ENCODE results near the gene KIAA1614. TPM values are rescaled to one million over a fixed set of nuclear protein-coding genes. Genes with fewer than 3 reads are reported as not detected.

KIAA1614 gene
- total RNA-seq, 1 donor from 2014 or later: 9.1 TPM

DNA sequence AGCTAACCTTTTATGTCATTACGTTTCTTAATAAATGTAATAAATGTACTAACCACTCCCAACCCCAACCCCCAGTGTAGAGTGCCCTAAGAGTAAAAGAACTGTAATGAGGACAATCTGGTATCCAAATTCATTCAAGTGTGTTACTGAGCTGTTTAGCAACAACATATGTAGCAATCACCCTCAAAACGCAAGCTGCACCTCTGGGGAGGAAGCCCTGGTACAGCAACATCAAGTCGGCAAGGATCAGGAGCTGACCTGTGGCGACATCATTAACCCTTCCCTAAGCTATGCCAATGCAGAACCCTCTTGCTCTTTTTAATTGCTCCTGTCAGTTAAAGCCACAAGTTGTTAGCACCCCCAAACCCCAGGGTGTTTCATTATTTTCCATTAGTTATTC is 62.9 kb downstream of the KIAA1614 start:
- Histone ChIP-seq H3K27me3 (ENCODE audit: low read depth) (no peaks in the 10 kb centered on the region), H3K27ac (replicated peaks) (no peak overlapping the region), H3K4me1 (peaks cover 14% of the 10 kb centered on the region), H3K4me3 (no peak overlapping the region), H3K9me3 (replicated peaks) (no peaks in the 10 kb centered on the region), H3K36me3 (peaks cover 45% of the 10 kb centered on the region)
- intact Hi-C loops (cut with micrococcal nuclease): no loop called here
- DNase-seq: no peak
- TF ChIP-seq, protein P1, sequence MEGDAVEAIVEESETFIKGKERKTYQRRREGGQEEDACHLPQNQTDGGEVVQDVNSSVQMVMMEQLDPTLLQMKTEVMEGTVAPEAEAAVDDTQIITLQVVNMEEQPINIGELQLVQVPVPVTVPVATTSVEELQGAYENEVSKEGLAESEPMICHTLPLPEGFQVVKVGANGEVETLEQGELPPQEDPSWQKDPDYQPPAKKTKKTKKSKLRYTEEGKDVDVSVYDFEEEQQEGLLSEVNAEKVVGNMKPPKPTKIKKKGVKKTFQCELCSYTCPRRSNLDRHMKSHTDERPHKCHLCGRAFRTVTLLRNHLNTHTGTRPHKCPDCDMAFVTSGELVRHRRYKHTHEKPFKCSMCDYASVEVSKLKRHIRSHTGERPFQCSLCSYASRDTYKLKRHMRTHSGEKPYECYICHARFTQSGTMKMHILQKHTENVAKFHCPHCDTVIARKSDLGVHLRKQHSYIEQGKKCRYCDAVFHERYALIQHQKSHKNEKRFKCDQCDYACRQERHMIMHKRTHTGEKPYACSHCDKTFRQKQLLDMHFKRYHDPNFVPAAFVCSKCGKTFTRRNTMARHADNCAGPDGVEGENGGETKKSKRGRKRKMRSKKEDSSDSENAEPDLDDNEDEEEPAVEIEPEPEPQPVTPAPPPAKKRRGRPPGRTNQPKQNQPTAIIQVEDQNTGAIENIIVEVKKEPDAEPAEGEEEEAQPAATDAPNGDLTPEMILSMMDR (IDR thresholded peaks at IDR 0.05; ENCODE audit: borderline replicate concordance): no peak

DNA sequence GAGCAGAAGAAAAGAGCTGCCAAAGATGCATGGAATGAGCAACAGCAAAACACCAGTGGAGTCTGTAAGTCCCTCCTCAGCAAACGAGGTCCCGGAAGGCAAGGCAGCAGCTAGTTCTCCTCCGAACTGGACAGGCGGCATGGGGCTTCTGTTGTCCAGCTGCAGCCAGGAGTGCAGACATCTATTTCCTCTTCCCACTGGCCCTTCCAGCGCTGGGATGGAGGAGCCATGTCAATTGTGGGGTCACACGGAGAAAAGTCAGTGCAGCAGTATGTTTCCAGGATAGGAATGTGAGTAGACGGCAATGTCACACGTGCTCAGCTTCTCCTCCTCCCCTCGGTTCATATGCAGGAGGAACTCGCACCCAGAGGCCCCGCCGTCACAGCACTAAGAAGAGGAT is 63.5 kb downstream of the KIAA1614 start:
- DNase-seq: no peak
- Histone ChIP-seq H3K27me3 (ENCODE audit: low read depth) (no peaks in the 10 kb centered on the region), H3K4me1 (peaks cover 14% of the 10 kb centered on the region), H3K4me3 (no peak overlapping the region), H3K27ac (replicated peaks) (no peak overlapping the region), H3K36me3 (peaks cover 47% of the 10 kb centered on the region), H3K9me3 (replicated peaks) (no peaks in the 10 kb centered on the region)
- intact Hi-C loops (cut with micrococcal nuclease): no loop called here
- TF ChIP-seq, protein P1 (IDR thresholded peaks at IDR 0.05; ENCODE audit: borderline replicate concordance): no peak

DNA sequence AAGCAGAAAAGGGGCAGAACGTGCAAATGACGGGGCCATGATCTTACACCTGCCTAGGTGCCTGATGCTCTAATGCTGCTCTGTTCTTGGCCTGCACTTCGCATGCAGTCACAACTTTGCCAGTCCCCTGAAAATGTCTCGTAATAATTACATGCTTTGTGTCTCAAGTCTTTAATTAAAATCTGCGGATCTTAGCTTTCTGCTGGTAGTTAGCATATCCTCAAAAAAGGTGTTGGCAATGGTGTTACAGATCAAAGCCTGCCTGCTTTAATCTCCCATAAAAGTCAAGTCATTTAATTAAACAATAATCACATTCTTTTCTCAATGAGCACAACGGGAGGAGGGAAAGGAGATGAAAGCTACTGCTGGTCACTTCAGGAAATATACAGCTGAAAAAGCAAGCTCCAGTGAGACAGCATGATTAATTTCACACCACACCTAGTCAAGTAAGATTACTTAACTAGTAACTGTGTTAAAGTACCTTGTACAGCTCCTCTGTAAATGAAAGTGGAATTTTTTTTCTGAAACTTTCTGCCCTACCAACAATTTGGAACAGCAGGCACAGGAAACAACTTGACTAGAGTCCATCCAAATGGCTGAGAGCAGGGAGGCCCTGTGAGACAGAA is 64.1 kb downstream of the KIAA1614 start:
- Histone ChIP-seq H3K36me3 (peaks cover 50% of the 10 kb centered on the region), H3K4me1 (peaks cover 14% of the 10 kb centered on the region), H3K27me3 (ENCODE audit: low read depth) (no peaks in the 10 kb centered on the region), H3K4me3 (no peak overlapping the region), H3K27ac (replicated peaks) (no peak overlapping the region), H3K9me3 (replicated peaks) (no peaks in the 10 kb centered on the region)
- intact Hi-C loops (cut with micrococcal nuclease): no loop called here
- DNase-seq: no peak
- TF ChIP-seq, protein P1 (IDR thresholded peaks at IDR 0.05; ENCODE audit: borderline replicate concordance): no peak

DNA sequence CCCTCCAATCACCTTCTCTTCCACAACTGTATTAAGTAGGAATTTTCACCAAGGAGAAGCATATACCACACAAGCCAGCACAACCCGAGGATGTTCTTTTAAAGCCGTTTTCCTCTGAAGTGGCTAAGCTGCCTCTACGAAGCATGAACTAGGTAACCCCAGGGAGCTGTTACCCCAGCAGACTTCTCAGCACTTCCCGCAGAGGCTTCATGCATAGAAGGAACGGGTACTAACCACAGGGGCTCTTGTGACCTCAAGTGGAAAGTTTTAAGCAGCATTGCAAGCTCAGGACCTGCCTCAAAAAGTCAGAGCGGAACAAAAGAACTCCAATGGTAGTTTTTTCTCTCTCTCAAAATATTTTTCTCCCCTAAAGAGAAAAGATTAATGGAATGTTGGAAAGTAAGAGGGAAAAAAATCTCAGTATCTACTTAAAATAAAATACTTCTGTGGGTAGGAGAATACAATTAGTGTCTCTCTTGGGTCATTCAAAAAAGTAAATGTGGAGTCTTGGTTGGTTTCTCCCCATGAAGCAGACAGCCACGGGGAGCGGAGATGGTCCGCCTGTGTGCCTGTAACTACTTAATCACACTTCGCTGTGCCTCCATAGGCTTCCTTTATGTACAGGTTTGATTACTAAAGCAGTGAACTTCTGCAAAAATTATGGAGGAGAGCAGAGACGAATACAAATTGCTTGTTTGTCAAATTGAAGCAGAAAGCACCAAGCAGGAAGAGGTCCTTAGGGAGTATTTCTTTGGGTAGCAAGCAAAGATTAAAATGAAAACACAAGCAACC is 69.1 kb downstream of the KIAA1614 start:
- Histone ChIP-seq H3K9me3 (replicated peaks) (no peaks in the 10 kb centered on the region), H3K27ac (replicated peaks) (no peak overlapping the region), H3K4me1 (no peaks in the 10 kb centered on the region), H3K27me3 (ENCODE audit: low read depth) (no peaks in the 10 kb centered on the region), H3K4me3 (no peak overlapping the region), H3K36me3 (peaks cover 73% of the 10 kb centered on the region)
- DNase-seq: no peak
- intact Hi-C loops (cut with micrococcal nuclease): no loop called here
- TF ChIP-seq, protein P1 (IDR thresholded peaks at IDR 0.05; ENCODE audit: borderline replicate concordance): no peak

DNA sequence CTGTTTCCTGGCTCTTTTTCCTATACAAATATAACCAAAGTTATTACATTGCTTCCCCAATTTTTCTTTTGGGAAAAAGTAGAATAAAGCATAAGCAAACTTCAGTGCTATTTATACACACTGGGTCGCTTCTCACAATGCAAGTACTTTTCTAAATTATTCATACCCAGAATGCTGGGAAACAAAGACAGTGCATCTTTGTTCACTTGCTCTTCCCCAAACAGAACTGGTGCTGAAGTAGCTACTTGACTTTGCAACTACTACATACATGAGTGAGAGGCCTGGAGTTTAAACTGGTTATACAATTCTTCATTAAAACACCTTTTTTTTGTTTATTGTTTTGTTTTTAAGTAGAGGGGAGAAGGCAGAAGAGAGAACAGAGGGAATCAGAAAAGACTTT is 69.7 kb downstream of the KIAA1614 start:
- TF ChIP-seq, protein P1 (IDR thresholded peaks at IDR 0.05; ENCODE audit: borderline replicate concordance): no peak
- H3K27ac ChIP-seq (replicated peaks): no peak overlapping the region
- no peaks in the 10 kb centered on the region for H3K27me3 ChIP-seq (ENCODE audit: low read depth)
- no peaks in the 10 kb centered on the region for H3K4me1 ChIP-seq
- DNase-seq: no peak
- intact Hi-C loops (cut with micrococcal nuclease): no loop called here
- no peak overlapping the region for H3K4me3 ChIP-seq
- peaks cover 74% of the 10 kb centered on the region for H3K36me3 ChIP-seq
- no peaks in the 10 kb centered on the region for H3K9me3 ChIP-seq (replicated peaks)

Data from left ventricle myocardium inferior (tissue), 1 donor.